ENCODE data around the gene UNC93B1.
"Not testable (repeated sequence)": the region's sequence is repeated elsewhere in the genome, so short reads cannot be mapped to it uniquely, and the experiment has no call there.

The UNC93B1 gene

GRCh38 chr11:67946403-67946802 is 57.5 kb downstream of the UNC93B1 start:
- POLR2A ChIA-PET; DNase-seq (ENCODE audit: extremely low spot score): not testable (repeated sequence)
- CTCF ChIA-PET = interaction anchor here (1.9 kb wide), 1 partner anchor 9 kb away, joined by 5 read pairs; no protein-coding TSS in a partner anchor

GRCh38 chr11:67943406-67943805 is 60.5 kb downstream of the UNC93B1 start:
- DNase-seq (ENCODE audit: extremely low spot score); POLR2A ChIA-PET: not testable (repeated sequence)
- CTCF ChIA-PET = interaction anchor here (0.9 kb wide), 1 partner anchor 12 kb away, joined by 3 read pairs; no protein-coding TSS in a partner anchor

All from GM10248 (cell line).